B cell (primary cell): ENCODE results near the gene BCL2L11. TPM values are rescaled to one million over a fixed set of nuclear protein-coding genes. Genes with fewer than 3 reads are reported as not detected.
A peak's percentile ranks its signal among the peaks of the same experiment; 100 is the strongest.

Experiments
- ATAC-seq: fragments of 200-7000 bp; cut with Tn5 transposase; one replicate; pipeline ENCODE4 v1.10.0; 2021; ENCODE audit warnings: low read depth, mild to moderate bottlenecking, moderate number of reproducible peaks, moderate library complexity
- CTCF ChIA-PET: fragments of 350-600 bp; sonication (Branson Sonifier 250); formaldehyde crosslinking; loops from one replicate; lab custom pipeline; 2021; ENCODE audit warnings: antibody characterized with exemption, inconsistent platforms; lab: Charles Lee
- POLR2A ChIA-PET: fragments of 350-600 bp; sonication (Branson Sonifier 250); formaldehyde crosslinking; loops from one replicate; lab custom pipeline; 2021; ENCODE audit warnings: antibody characterized with exemption; lab: Charles Lee
- DNase-seq: peaks from one replicate; pipeline ENCODE4 v3.0.0; 2013
- H2AFZ ChIP-seq: 2 replicates; pipeline ENCODE4 v1.6.1; 2012; ENCODE audit warnings: mild to moderate bottlenecking, low read depth, low read length; ENCODE audit not compliant: insufficient read depth, poor library complexity, severe bottlenecking
- H3K27ac ChIP-seq, 2 donors: 1 replicate in 1 of 2; 2 replicates in 1 of 2; pipeline ENCODE4 v1.5.1; 2012 to 2013; ENCODE audit warnings: low read length in 2 of 2, mild to moderate bottlenecking in 2 of 2, moderate library complexity in 1 of 2
- H3K27me3 ChIP-seq, 4 experiments: fragments of 200-600 bp in 1 of 4; sonication (generic) in 1 of 4; replicated peaks in 1 of 4; 1 replicate in 2 of 4; 2 replicates in 2 of 4; pipeline versions ENCODE4 v1.6.1 to v1.7.0; 2013 to 2016; ENCODE audit warnings: low read length in 3 of 4, mild to moderate bottlenecking in 2 of 4, mixed read lengths in 1 of 4, moderate library complexity in 1 of 4; ENCODE audit not compliant: insufficient read depth in 4 of 4, control insufficient read depth in 3 of 4; ENCODE audit errors: control extremely low read depth in 1 of 4
- H3K36me3 ChIP-seq, 2 experiments: replicated peaks in 1 of 2; 1 replicate in 1 of 2; 2 replicates in 1 of 2; pipeline versions ENCODE4 v1.6.1 to v1.7.1; 2013; ENCODE audit warnings: low read length in 1 of 2; ENCODE audit not compliant: insufficient read depth in 2 of 2, control insufficient read depth in 1 of 2; ENCODE audit errors: control extremely low read depth in 1 of 2, extremely low read depth in 1 of 2
- H3K4me1 ChIP-seq, 2 donors: fragments of 200-600 bp in 1 of 2; sonication (generic) in 1 of 2; 1 replicate in 1 of 2; 2 replicates in 1 of 2; pipeline versions ENCODE4 v1.5.1 to v1.6.1; 2013 to 2017; ENCODE audit warnings: low read length in 2 of 2; ENCODE audit not compliant: control insufficient read depth in 2 of 2, insufficient read depth in 2 of 2
- H3K4me2 ChIP-seq: replicated peaks from 2 replicates; pipeline ENCODE3; 2012; ENCODE audit warnings: mild to moderate bottlenecking, low read depth, low read length; ENCODE audit not compliant: poor library complexity, severe bottlenecking
- H3K4me3 ChIP-seq, 5 experiments: fragments of 200-600 bp in 1 of 5; sonication (generic) in 1 of 5; 1 replicate in 3 of 5; 2 replicates in 2 of 5; pipeline versions ENCODE4 v1.5.1 to v1.7.0; 2011 to 2016; ENCODE audit warnings: low read length in 4 of 5, mild to moderate bottlenecking in 4 of 5, low read depth in 2 of 5, control low read depth in 1 of 5, moderate library complexity in 1 of 5; ENCODE audit not compliant: insufficient read depth in 1 of 5; ENCODE audit errors: control extremely low read depth in 1 of 5, extremely low read depth in 1 of 5
- H3K79me2 ChIP-seq: fragments of 200-600 bp; sonication (generic); one replicate; pipeline ENCODE4 v1.6.0; 2016; ENCODE audit warnings: low read length; ENCODE audit not compliant: control insufficient read depth, insufficient read depth
- H3K9ac ChIP-seq: fragments of 200-600 bp; sonication (generic); 2 replicates; pipeline ENCODE4 v1.6.1; 2017; ENCODE audit warnings: mild to moderate bottlenecking, low read length, moderate library complexity
- H3K9me3 ChIP-seq, 3 donors: one replicate each; pipeline versions ENCODE4 v1.6.1 to v1.7.1; 2013; ENCODE audit warnings: low read length in 2 of 3; ENCODE audit not compliant: control insufficient read depth in 2 of 3, insufficient read depth in 1 of 3; ENCODE audit errors: control extremely low read depth in 1 of 3
- H4K20me1 ChIP-seq: 2 replicates; pipeline ENCODE4 v1.6.0; 2012; ENCODE audit warnings: mild to moderate bottlenecking, low read length; ENCODE audit not compliant: insufficient read depth, control insufficient read depth, poor library complexity, severe bottlenecking
- H3K27ac Mint-ChIP-seq: one replicate; pipeline ENCODE4 v1.8.0; 2021; ENCODE audit warnings: mixed read lengths
- H3K27me3 Mint-ChIP-seq: one replicate; pipeline ENCODE4 v1.8.0; 2021; ENCODE audit warnings: mixed read lengths
- H3K4me1 Mint-ChIP-seq: one replicate; pipeline ENCODE4 v1.8.0; 2021; ENCODE audit warnings: mixed read lengths
- H3K4me3 Mint-ChIP-seq: one replicate; pipeline ENCODE4 v1.8.0; 2021; ENCODE audit warnings: mixed read lengths
- H3K9me3 Mint-ChIP-seq: one replicate; pipeline ENCODE4 v1.8.0; 2022; ENCODE audit warnings: mixed read lengths; ENCODE audit not compliant: insufficient read depth
- CTCF ChIP-seq: fragments of 200-600 bp; IDR thresholded peaks from one replicate; pipeline ENCODE4 v1.8.0; 2022; ENCODE audit warnings: antibody characterized with exemption, mild to moderate bottlenecking
- EZH2 ChIP-seq: IDR thresholded peaks from 2 replicates; pipeline ENCODE4 v1.6.1; 2012; ENCODE audit warnings: borderline replicate concordance, low read depth, mild to moderate bottlenecking, moderate library complexity, low read length; ENCODE audit not compliant: insufficient read depth, poor library complexity, severe bottlenecking
- WGBS: methylation state at CpG from one replicate; pipeline ENCODE4 v1.1.5; 2013; ENCODE audit warnings: missing lambda C conversion rate; ENCODE audit not compliant: insufficient coverage; 5-methylcytosine and 5-hydroxymethylcytosine counted together
- intact Hi-C: fragments of 100-400 bp; cut with micrococcal nuclease; formaldehyde crosslinking; loops from one replicate; pipeline ENCODE4 v1.10.0; 2022
- polyA plus RNA-seq: library from polyadenylated mRNA; depleted of rRNA; stranded (reverse); fragments of >200 nt; gene quantifications from 2 replicates; pipeline ENCODE4 v1.2.3, GENCODE V29; 2012
- total RNA-seq, 2 donors: library from RNA; stranded (reverse); fragments of 120-200 nt in 1 of 2; gene quantifications; 1 replicate in 1 of 2; 2 replicates in 1 of 2; pipeline versions ENCODE4 v1.2.3 to v1.2.4, GENCODE V29; 2013 to 2022

Gene BCL2L11
- total and polyA plus RNA-seq, 2 donors (not counting 1 experiment from before 2014, with no cell fraction given): 13.8 to 164 TPM

- Histone ChIP-seq H3K9me3 (peaks cover 0 to 20% (median 0%) of the 10 kb centered on the region in 3 donors), H3K79me2 (peaks cover 9% of the 10 kb centered on the region), H3K9ac (peak overlapping the region; percentile 92), H3K4me3 (peak overlapping the region; percentile 35 to 88 (median 68)), H3K4me2 (peak overlapping the region; percentile 99), H4K20me1 (peaks cover 24% of the 10 kb centered on the region), H3K4me1 (peaks cover 35 to 47% of the 10 kb centered on the region in 2 donors), H3K36me3 (no peaks in the 10 kb centered on the region), H3K27ac (no peak overlapping the region), H2AFZ (peak overlapping the region; percentile 83), H3K27me3 (peaks cover 0 to 48% (median 20%) of the 10 kb centered on the region in 4 experiments)
- POLR2A ChIA-PET: interaction anchor here (1.0 kb wide), 1 partner anchor 37 kb away, joined by 3 read pairs; no protein-coding TSS in a partner anchor
- no peak for ATAC-seq
- TF ChIP-seq CTCF (no peak), EZH2 (peak; percentile 65)
- H3K9me3 Mint-ChIP-seq: no peaks in the 10 kb centered on the region
- CTCF ChIA-PET: interaction anchor here (0.6 to 2.5 kb wide), 3 partner anchors 39 to 306 kb away, joined by 3 to 15 read pairs (median 11); no protein-coding TSS in a partner anchor
- H3K4me3 Mint-ChIP-seq: peak overlapping the region; percentile 93
- DNase-seq: no peak
- H3K27ac Mint-ChIP-seq: peak overlapping the region; percentile 91
- peaks cover 36% of the 10 kb centered on the region for H3K27me3 Mint-ChIP-seq
- 3% methylated on average over 33 of the region's 33 CpGs for WGBS
- peaks cover 28% of the 10 kb centered on the region for H3K4me1 Mint-ChIP-seq
- intact Hi-C loops: loop anchor here (2.0 to 5.0 kb wide), 3 partner anchors 61 to 440 kb away; partner anchors contain the start of gene BUB1
Measured at GRCh38 chr2:111118481-111118980, 2.2 kb upstream of the BCL2L11 start.
